ENCODE results near the gene RPEL1. TPM values are rescaled to one million over a fixed set of nuclear protein-coding genes. Genes with fewer than 3 reads are reported as not detected.
A peak's percentile ranks its signal among the peaks of the same experiment; 100 is the strongest.
"Not testable (repeated sequence)": the region's sequence is repeated elsewhere in the genome, so short reads cannot be mapped to it uniquely, and the experiment has no call there.

The RPEL1 gene
- total RNA-seq, 1 donor from 2014 or later = not detected

- no peak overlapping the region for H3K4me3 ChIP-seq (ENCODE audit: low read length in 3 of 3)
- no peak overlapping the region for H3K27ac ChIP-seq (ENCODE audit: low read depth, low read length)
- no peaks in the 10 kb centered on the region for H3K36me3 ChIP-seq (ENCODE audit: control insufficient read depth in 3 of 3, insufficient read depth in 3 of 3, low read length in 3 of 3)
- no peaks in the 10 kb centered on the region for H3K4me1 ChIP-seq (ENCODE audit: control insufficient read depth in 3 of 3, insufficient read depth in 3 of 3, low read length in 3 of 3)
- no peaks in the 10 kb centered on the region for H3K9me3 ChIP-seq (ENCODE audit: control insufficient read depth in 3 of 3, low read length in 3 of 3)
- H3K9ac ChIP-seq (ENCODE audit: low read depth in 1 of 3, low read length in 3 of 3) = no peak overlapping the region
- H3K27me3 ChIP-seq (ENCODE audit: control insufficient read depth in 3 of 3, insufficient read depth in 3 of 3, low read length in 3 of 3) = no peaks in the 10 kb centered on the region
These were observed 10.9 kb downstream of the RPEL1 start for GRCh38 chr10:103256613-103257012.

GRCh38 chr10:103257812-103258211 is 12.1 kb downstream of the RPEL1 start:
- Histone ChIP-seq H3K27me3 (ENCODE audit: control insufficient read depth in 3 of 3, insufficient read depth in 3 of 3, low read length in 3 of 3) (peaks cover 3 to 5% (median 3%) of the 10 kb centered on the region in 3 donors), H3K36me3 (ENCODE audit: control insufficient read depth in 3 of 3, insufficient read depth in 3 of 3, low read length in 3 of 3) (no peaks in the 10 kb centered on the region), H3K27ac (ENCODE audit: low read depth, low read length) (no peak overlapping the region), H3K9ac (ENCODE audit: low read depth in 1 of 3, low read length in 3 of 3) (no peak overlapping the region), H3K4me3 (ENCODE audit: low read length in 3 of 3) (no peak overlapping the region), H3K9me3 (ENCODE audit: control insufficient read depth in 3 of 3, low read length in 3 of 3) (no peaks in the 10 kb centered on the region), H3K4me1 (ENCODE audit: control insufficient read depth in 3 of 3, insufficient read depth in 3 of 3, low read length in 3 of 3) (no peaks in the 10 kb centered on the region)

GRCh38 chr10:103258928-103259327 is 13.2 kb downstream of the RPEL1 start:
- not testable (repeated sequence) for H3K27ac ChIP-seq (ENCODE audit: low read depth, low read length); H3K9ac ChIP-seq (ENCODE audit: low read depth in 1 of 3, low read length in 3 of 3); H3K27me3 ChIP-seq (ENCODE audit: control insufficient read depth in 3 of 3, insufficient read depth in 3 of 3, low read length in 3 of 3)

GRCh38 chr10:103259989-103260388 is 14.3 kb downstream of the RPEL1 start:
- H3K4me1 ChIP-seq (ENCODE audit: control insufficient read depth in 3 of 3, insufficient read depth in 3 of 3, low read length in 3 of 3) = no peaks in the 10 kb centered on the region
- H3K9me3 ChIP-seq (ENCODE audit: control insufficient read depth in 3 of 3, low read length in 3 of 3) = no peaks in the 10 kb centered on the region
- no peaks in the 10 kb centered on the region for H3K36me3 ChIP-seq (ENCODE audit: control insufficient read depth in 3 of 3, insufficient read depth in 3 of 3, low read length in 3 of 3)
- H3K27ac ChIP-seq (ENCODE audit: low read depth, low read length) = no peak overlapping the region
- H3K4me3 ChIP-seq (ENCODE audit: low read length in 3 of 3) = no peak overlapping the region
- no peak overlapping the region for H3K9ac ChIP-seq (ENCODE audit: low read depth in 1 of 3, low read length in 3 of 3)
- H3K27me3 ChIP-seq (ENCODE audit: control insufficient read depth in 3 of 3, insufficient read depth in 3 of 3, low read length in 3 of 3) = peaks cover 3 to 15% (median 3%) of the 10 kb centered on the region in 3 donors

More at GRCh38 chr10:103258928-103259327, 13.2 kb downstream of the RPEL1 start:
- not testable (repeated sequence) for H3K4me3 ChIP-seq (ENCODE audit: low read length in 3 of 3); H3K9me3 ChIP-seq (ENCODE audit: control insufficient read depth in 3 of 3, low read length in 3 of 3); H3K4me1 ChIP-seq (ENCODE audit: control insufficient read depth in 3 of 3, insufficient read depth in 3 of 3, low read length in 3 of 3); H3K36me3 ChIP-seq (ENCODE audit: control insufficient read depth in 3 of 3, insufficient read depth in 3 of 3, low read length in 3 of 3)

- Histone ChIP-seq H3K9me3 (ENCODE audit: control insufficient read depth in 3 of 3, low read length in 3 of 3) (no peaks in the 10 kb centered on the region), H3K27me3 (ENCODE audit: control insufficient read depth in 3 of 3, insufficient read depth in 3 of 3, low read length in 3 of 3) (peaks cover 3 to 19% (median 3%) of the 10 kb centered on the region in 3 donors), H3K36me3 (ENCODE audit: control insufficient read depth in 3 of 3, insufficient read depth in 3 of 3, low read length in 3 of 3) (no peaks in the 10 kb centered on the region), H3K27ac (ENCODE audit: low read depth, low read length) (no peak overlapping the region), H3K9ac (ENCODE audit: low read depth in 1 of 3, low read length in 3 of 3) (no peak overlapping the region), H3K4me3 (ENCODE audit: low read length in 3 of 3) (no peak overlapping the region), H3K4me1 (ENCODE audit: control insufficient read depth in 3 of 3, insufficient read depth in 3 of 3, low read length in 3 of 3) (no peaks in the 10 kb centered on the region)
These were observed 16.5 kb downstream of the RPEL1 start for GRCh38 chr10:103262229-103262628.

- Histone ChIP-seq H3K27ac (ENCODE audit: low read depth, low read length) (no peak overlapping the region), H3K4me1 (ENCODE audit: control insufficient read depth in 3 of 3, insufficient read depth in 3 of 3, low read length in 3 of 3) (no peaks in the 10 kb centered on the region), H3K9ac (ENCODE audit: low read depth in 1 of 3, low read length in 3 of 3) (no peak overlapping the region), H3K9me3 (ENCODE audit: control insufficient read depth in 3 of 3, low read length in 3 of 3) (no peaks in the 10 kb centered on the region), H3K27me3 (ENCODE audit: control insufficient read depth in 3 of 3, insufficient read depth in 3 of 3, low read length in 3 of 3) (peaks cover 3 to 21% (median 7%) of the 10 kb centered on the region in 3 donors), H3K36me3 (ENCODE audit: control insufficient read depth in 3 of 3, insufficient read depth in 3 of 3, low read length in 3 of 3) (no peaks in the 10 kb centered on the region), H3K4me3 (ENCODE audit: low read length in 3 of 3) (no peak overlapping the region)
These were observed 20.1 kb downstream of the RPEL1 start for GRCh38 chr10:103265717-103266329.

- H3K27ac ChIP-seq (ENCODE audit: low read depth, low read length) = no peak overlapping the region
- peaks cover 23 to 34% (median 33%) of the 10 kb centered on the region in 3 donors for H3K27me3 ChIP-seq (ENCODE audit: control insufficient read depth in 3 of 3, insufficient read depth in 3 of 3, low read length in 3 of 3)
- no peaks in the 10 kb centered on the region for H3K9me3 ChIP-seq (ENCODE audit: control insufficient read depth in 3 of 3, low read length in 3 of 3)
- peaks cover 0 to 8% (median 8%) of the 10 kb centered on the region in 3 donors for H3K4me1 ChIP-seq (ENCODE audit: control insufficient read depth in 3 of 3, insufficient read depth in 3 of 3, low read length in 3 of 3)
- H3K4me3 ChIP-seq (ENCODE audit: low read length in 3 of 3) = no peak overlapping the region
- no peak overlapping the region for H3K9ac ChIP-seq (ENCODE audit: low read depth in 1 of 3, low read length in 3 of 3)
- H3K36me3 ChIP-seq (ENCODE audit: control insufficient read depth in 3 of 3, insufficient read depth in 3 of 3, low read length in 3 of 3) = no peaks in the 10 kb centered on the region
These were observed 27.4 kb downstream of the RPEL1 start for GRCh38 chr10:103273041-103273441.

- Histone ChIP-seq H3K9ac (ENCODE audit: low read depth in 1 of 3, low read length in 3 of 3) (no peak overlapping the region), H3K27me3 (ENCODE audit: control insufficient read depth in 3 of 3, insufficient read depth in 3 of 3, low read length in 3 of 3) (peaks cover 47 to 57% (median 48%) of the 10 kb centered on the region in 3 donors), H3K4me1 (ENCODE audit: control insufficient read depth in 3 of 3, insufficient read depth in 3 of 3, low read length in 3 of 3) (peaks cover 0 to 8% (median 8%) of the 10 kb centered on the region in 3 donors), H3K27ac (ENCODE audit: low read depth, low read length) (no peak overlapping the region), H3K9me3 (ENCODE audit: control insufficient read depth in 3 of 3, low read length in 3 of 3) (no peaks in the 10 kb centered on the region), H3K36me3 (ENCODE audit: control insufficient read depth in 3 of 3, insufficient read depth in 3 of 3, low read length in 3 of 3) (no peaks in the 10 kb centered on the region), H3K4me3 (ENCODE audit: low read length in 3 of 3) (no peak overlapping the region)
These were observed 30.7 kb downstream of the RPEL1 start for GRCh38 chr10:103276251-103276895.

- H3K36me3 ChIP-seq (ENCODE audit: control insufficient read depth in 3 of 3, insufficient read depth in 3 of 3, low read length in 3 of 3) = no peaks in the 10 kb centered on the region
- H3K4me3 ChIP-seq (ENCODE audit: low read length in 3 of 3) = peak within 1 kb of the TSS in 1 of 3 donors; percentile 40
- no peak within 1 kb of the TSS for H3K9ac ChIP-seq (ENCODE audit: low read depth in 1 of 3, low read length in 3 of 3)
- H3K27ac ChIP-seq (ENCODE audit: low read depth, low read length) = no peak within 1 kb of the TSS
- peaks cover 52 to 58% (median 54%) of the 10 kb centered on the region in 3 donors for H3K27me3 ChIP-seq (ENCODE audit: control insufficient read depth in 3 of 3, insufficient read depth in 3 of 3, low read length in 3 of 3)
- no peaks in the 10 kb centered on the region for H3K9me3 ChIP-seq (ENCODE audit: control insufficient read depth in 3 of 3, low read length in 3 of 3)
- H3K4me1 ChIP-seq (ENCODE audit: control insufficient read depth in 3 of 3, insufficient read depth in 3 of 3, low read length in 3 of 3) = peaks cover 0 to 8% (median 8%) of the 10 kb centered on the region in 3 donors
These were observed 31.4 kb downstream of the RPEL1 start, which contains the start of gene INA for GRCh38 chr10:103276896-103277712. Gene INA (plus strand): TSS chr10:103277138. CDS start chr10:103277212, 74 bp downstream.
